Measurements from ENCODE around the gene ATP8B1.
"Not testable (repeated sequence)": the region's sequence is repeated elsewhere in the genome, so short reads cannot be mapped to it uniquely, and the experiment has no call there.

DNA sequence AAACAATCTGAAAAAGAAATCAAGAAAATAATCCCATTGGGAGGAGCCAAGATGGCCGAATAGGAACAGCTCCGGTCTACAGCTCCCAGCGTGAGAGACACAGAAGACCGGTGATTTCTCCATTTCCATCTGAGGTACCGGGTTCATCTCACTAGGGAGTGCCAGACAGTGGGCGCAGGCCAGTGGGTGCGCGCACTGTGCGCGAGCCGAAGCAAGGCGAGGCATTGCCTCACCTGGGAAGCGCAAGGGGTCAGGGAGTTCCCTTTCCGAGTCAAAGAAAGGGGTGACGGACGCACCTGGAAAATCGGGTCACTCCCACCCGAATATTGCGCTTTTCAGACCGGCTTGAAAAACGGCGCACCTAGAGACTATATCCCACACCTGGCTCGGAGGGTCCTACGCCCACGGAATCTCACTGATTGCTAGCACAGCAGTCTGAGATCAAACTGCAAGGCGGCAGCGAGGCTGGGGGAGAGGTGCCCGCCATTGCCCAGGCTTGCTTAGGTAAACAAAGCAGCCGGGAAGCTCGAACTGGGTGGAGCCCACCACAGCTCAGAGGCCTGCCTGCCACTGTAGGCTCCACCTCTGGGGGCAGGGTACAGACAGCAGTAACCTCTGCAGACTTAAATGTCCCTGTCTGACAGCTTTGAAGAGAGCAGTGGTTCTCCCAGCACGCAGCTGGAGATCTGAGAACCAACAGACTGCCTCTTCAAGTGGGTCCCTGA lies 83.7 kb downstream of the ATP8B1 start:
- not testable (repeated sequence) for TF ChIP-seq MYC (IDR thresholded peaks at IDR 0.05; ENCODE audit: low read depth, low read length)
- TF ChIP-seq, protein P1, sequence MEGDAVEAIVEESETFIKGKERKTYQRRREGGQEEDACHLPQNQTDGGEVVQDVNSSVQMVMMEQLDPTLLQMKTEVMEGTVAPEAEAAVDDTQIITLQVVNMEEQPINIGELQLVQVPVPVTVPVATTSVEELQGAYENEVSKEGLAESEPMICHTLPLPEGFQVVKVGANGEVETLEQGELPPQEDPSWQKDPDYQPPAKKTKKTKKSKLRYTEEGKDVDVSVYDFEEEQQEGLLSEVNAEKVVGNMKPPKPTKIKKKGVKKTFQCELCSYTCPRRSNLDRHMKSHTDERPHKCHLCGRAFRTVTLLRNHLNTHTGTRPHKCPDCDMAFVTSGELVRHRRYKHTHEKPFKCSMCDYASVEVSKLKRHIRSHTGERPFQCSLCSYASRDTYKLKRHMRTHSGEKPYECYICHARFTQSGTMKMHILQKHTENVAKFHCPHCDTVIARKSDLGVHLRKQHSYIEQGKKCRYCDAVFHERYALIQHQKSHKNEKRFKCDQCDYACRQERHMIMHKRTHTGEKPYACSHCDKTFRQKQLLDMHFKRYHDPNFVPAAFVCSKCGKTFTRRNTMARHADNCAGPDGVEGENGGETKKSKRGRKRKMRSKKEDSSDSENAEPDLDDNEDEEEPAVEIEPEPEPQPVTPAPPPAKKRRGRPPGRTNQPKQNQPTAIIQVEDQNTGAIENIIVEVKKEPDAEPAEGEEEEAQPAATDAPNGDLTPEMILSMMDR (IDR thresholded peaks at IDR 0.05; ENCODE audit: low read depth, low read length): not testable (repeated sequence)

All from NB4 (cell line).